GM18868 (cell line): Measurements from ENCODE around the gene TSC22D2.
"Not testable (repeated sequence)": the region's sequence is repeated elsewhere in the genome, so short reads cannot be mapped to it uniquely, and the experiment has no call there.

Experiments used
- ATAC-seq: cut with Tn5 transposase; IDR thresholded peaks from one replicate; pipeline ENCODE4 v1.9.1; 2021; ENCODE audit warnings: mild to moderate bottlenecking, moderate library complexity; ENCODE audit not compliant: unreplicated experiment

TSC22D2 gene

DNA sequence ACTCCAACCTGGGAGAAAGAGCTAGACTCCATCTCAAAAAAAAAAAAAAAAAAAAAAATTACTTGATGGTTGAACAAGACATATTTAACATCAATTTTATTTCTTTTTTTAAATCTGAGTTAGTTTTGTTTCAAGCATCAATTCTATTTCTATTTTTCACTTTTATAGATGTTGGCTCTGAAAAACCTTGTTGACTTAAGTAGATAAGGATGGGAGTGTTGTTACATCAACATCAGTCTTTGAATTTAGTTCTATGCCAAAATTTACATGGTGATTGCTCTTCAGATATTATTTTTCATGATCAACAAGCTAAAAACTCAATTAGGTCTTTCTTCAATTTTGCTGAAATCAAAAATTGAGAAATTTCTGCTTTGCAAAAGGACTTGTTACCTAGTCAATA lies 71.3 kb downstream of the TSC22D2 start:
- no peak for ATAC-seq

DNA sequence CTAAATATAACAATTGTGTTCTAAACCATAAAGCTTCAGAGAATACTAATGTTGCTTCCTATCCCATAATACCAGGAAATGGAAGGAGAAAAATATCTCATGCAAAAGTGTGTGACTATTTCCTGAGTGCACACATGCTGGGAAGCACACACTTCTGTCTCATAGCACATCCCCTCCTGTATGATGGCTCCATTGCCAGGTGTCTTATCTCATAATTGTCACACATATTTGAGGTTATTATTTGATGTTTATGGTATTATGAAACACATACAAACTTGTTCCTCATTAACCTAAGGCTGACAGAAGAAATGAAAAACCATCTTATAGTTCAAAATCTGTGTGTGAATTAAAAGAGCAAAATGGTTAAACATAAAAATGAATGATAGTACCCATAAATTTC lies 72.8 kb downstream of the TSC22D2 start:
- no peak for ATAC-seq

GRCh38 chr3:150483226-150483625 lies 75.1 kb downstream of the TSC22D2 start:
- no peak for ATAC-seq

DNA sequence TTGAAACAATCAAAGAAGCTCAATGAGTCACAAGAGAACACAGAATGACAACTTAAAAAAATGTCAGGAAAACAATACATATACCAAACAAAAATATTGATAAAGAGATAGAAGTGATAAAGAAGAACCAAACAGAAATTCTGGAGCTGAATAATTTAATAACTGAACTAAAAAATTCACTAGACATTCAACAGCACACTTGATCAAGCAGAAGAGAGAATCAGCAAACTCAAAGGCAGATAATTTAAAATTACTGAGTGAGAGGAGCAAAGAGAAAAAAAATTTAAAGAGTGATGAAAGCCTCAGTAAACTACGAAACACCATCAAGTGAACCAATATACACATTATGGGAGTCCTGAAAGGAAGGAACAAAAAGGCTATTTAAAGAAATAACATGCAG lies 76.3 kb downstream of the TSC22D2 start:
- no peak for ATAC-seq

DNA sequence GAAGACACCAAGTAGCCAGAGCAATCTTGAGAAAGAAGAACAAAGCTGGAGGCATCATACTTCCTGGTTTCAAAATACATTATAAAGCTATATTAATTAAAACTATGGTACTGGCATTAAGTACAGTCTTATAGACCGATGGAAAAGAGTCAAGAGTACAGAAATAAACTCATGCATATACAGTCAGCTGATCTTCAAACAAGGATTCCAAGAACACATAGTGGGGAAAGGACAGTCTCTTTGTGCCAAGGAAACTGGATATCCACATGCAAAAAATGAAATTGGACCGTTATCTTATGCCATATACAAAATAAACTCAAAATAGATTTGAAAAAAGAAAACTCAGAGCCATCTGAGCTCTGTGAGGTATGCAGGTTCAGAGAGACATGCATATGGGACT lies 80.8 kb downstream of the TSC22D2 start:
- ATAC-seq = no peak

- no peak for ATAC-seq
Observed at GRCh38 chr3:150490277-150490986, 82.3 kb downstream of the TSC22D2 start.

DNA sequence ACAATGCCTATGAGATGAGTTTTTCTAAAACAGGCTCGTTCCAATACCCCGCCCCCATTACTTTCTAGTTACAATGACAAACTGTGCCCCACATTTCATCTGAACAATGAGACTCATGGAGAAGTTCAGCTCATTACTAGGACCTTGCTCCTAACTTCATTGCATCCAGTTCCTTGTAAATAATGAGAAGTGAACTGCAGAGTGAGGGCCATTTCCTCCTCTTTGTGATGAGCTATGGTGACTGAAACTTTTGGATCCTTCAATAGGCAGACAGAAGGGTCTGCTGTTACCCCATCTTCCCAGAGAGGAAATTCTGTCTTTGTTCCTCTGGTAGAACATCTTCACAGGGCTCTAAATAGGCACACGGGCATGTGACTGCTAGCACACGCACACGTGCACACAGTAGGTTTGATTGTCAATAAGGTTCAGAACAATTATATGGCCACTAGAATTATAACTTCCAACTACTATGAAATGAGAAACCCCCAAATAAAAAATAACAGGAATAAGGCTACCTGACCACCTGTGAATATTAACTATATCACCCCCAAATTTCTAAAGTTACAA lies 86.4 kb downstream of the TSC22D2 start:
- ATAC-seq = no peak

GRCh38 chr3:150495149-150495548 lies 87.1 kb downstream of the TSC22D2 start:
- ATAC-seq = no peak

DNA sequence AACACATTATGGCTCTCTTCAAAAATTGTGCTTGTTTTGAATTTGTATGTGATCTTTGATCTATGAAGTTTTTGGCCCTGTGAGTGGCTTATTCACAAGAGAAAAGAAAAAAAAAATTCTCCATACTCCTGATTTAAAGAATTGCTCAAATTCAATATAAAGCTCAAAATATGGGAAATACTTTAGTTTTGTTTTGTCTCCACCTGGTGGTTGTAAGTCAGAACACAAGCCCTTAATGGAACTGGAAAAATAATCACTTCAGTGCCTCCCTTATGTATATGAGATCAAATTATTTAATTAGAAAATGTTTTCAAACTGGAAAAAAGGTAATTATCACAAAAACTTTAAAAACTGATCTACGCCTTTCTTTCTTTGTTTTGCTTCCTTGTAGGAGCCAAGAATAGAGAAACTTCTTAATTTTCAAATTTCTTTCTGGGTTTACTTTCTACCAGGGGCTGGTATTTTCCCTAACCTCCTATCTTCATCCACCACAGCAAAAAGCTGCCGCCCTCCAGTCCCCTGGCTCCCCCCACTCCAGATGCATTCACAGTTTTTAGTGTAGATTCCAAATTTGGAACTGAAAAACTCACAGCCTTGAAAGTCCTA lies 87.6 kb downstream of the TSC22D2 start:
- no peak for ATAC-seq

DNA sequence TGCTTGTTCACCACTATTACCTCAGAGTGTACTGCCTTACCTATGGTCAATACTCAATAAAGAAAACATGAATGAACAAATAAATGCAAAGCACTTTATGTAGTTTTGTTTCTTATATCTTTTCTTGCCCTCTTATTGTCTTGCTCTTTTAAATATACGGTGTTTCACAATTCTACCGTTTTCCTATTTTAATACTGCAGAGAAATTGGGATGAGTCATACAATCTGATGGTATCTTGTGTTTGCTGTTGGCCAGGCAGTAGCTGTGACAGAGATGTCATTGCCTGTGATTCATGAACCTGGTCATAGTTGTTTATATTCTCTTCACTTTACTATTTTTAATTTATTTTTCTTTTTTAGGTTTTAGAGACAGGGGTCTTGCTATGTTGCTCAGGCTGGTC lies 89.9 kb downstream of the TSC22D2 start:
- no peak for ATAC-seq

GRCh38 chr3:150500960-150501359 lies 92.9 kb downstream of the TSC22D2 start:
- ATAC-seq = not testable (repeated sequence)

GRCh38 chr3:150503402-150504099 lies 95.5 kb downstream of the TSC22D2 start:
- no peak for ATAC-seq

GRCh38 chr3:150504483-150504882 lies 96.4 kb downstream of the TSC22D2 start:
- ATAC-seq = no peak

GRCh38 chr3:150508401-150508800 lies 100.3 kb downstream of the TSC22D2 start:
- ATAC-seq = no peak

GRCh38 chr3:150509780-150510179 lies 101.7 kb downstream of the TSC22D2 start:
- ATAC-seq = no peak

GRCh38 chr3:150511122-150511821 lies 103.2 kb downstream of the TSC22D2 start:
- no peak for ATAC-seq

DNA sequence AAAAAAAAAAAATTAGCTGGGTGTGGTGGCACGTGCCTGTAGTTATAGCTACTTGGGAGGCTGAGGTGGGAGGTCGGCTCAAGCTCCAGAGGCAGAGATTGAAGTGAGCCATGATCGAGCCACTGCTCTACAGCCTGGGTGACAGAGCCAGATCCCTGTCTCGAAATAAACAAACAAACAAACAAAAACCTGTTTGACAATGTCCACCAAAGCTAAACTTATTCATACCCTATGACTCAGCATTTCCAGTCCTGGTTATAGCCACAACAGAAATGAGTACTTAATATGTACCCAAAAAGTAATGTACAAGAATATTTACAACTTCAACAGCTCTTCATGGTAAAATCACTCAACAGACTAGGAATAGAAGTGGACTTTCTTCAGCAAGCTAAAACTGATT lies 107.1 kb downstream of the TSC22D2 start:
- no peak for ATAC-seq
